ENCODE data around the gene RILPL1.
"Not testable (repeated sequence)": the region's sequence is repeated elsewhere in the genome, so short reads cannot be mapped to it uniquely, and the experiment has no call there.

Gene RILPL1

DNA sequence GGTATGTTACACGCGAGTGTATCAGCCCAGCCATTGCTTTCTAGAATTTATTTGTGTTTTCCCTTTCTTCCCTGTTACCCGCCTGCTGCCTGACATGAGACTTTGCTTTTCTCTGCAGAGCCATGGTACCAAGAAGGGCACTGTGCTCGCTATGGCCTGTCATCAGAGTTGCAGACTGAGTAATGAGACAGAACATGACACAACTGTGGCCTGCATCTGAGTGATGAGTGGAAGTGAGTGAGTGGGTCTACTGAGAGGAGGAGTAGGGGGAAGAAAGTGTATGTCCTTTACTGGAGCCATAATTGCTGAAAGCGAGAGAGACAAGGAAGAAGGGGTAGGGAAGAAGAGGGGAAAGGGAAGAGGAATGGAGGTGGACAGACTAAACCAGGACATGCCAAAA, 2.9 kb downstream of the RILPL1 start:
- DNase-seq (ENCODE audit: low read depth in 2 of 2) = no peak

DNA sequence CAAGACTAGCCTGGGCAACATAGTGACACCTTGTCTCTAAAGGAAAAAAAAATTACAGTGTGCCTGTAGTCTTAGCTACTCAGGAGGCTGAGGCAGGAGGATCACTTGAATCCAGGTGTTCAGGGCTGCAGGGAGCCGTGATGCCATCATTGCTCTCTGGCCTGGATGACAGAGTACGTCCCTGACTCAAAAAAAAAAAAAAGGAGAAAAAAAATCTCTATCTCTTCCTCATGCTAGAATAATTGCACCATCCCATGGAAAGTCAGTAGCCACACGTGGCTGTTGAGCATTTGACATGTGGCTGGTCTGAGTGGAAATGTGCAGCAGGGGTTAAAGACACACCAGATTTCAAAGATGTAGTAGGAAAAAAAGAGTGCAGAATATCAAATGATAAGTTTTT, 3.8 kb downstream of the RILPL1 start:
- no peak for DNase-seq (ENCODE audit: low read depth in 2 of 2)

DNA sequence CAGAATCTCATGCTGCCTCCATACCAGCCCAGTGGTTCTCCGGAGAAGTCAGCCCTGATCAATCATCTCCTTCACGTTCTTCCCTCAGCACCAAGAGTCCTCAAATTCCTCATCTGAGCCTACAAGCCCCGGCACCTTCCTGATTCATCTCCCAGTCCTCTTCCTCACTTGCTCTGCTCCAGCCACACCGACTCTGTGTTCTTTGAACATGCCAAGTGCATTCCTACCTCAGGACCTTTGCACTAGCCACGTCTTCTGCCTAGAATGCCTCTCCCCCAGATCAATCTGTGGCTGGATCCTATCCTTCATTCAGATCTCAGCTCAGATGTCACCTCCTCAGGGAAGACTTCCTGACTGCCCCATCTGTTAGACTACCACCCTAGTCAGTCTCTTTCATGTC, 4.7 kb downstream of the RILPL1 start:
- no peak for DNase-seq (ENCODE audit: low read depth in 2 of 2)

DNA sequence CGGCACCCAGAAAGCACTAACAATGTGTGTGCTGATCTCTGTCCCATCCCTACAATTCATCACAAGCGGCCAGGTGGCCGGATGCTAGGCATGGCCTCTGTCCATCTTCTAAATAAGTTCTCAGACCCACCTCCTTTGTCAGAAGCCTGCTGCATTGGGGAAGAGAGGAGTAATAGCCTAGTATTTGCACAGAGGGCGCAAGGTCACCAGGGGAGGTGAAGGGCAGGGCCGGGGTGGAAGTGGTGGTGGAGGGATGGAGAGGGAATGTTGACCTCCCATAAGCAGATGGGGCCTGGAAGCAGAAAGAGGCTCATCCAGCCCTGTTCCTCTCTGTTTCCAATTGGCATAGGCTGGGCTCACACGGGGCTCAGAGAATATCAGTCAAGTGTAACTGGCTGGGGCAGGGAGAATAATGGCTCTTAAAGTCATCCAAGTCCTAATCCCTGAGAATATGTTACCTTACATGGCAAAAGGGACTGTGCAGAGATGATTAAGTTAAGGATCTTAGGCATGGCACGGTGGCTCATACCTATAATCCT, 6.9 kb downstream of the RILPL1 start:
- DNase-seq (ENCODE audit: low read depth in 2 of 2) = no peak

DNA sequence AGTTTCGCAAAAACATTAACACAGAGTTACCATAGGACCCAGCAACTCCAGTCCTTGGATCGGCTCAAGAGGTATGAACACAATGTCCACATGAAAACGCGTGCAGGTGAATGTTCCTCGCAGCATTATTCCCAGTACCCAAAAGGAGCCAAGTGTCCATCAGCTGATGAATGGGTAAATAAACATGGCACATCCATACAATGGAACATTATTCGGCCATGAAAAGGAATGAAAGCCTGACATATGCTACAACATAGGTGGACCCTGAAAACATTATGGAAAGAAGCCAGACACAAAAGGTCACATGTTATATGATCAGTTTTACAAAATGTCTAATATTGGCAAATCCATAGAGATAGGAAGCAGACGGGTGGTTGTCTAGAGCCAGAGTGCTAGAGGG, 9.1 kb downstream of the RILPL1 start:
- DNase-seq (ENCODE audit: low read depth in 2 of 2) = no peak

DNA sequence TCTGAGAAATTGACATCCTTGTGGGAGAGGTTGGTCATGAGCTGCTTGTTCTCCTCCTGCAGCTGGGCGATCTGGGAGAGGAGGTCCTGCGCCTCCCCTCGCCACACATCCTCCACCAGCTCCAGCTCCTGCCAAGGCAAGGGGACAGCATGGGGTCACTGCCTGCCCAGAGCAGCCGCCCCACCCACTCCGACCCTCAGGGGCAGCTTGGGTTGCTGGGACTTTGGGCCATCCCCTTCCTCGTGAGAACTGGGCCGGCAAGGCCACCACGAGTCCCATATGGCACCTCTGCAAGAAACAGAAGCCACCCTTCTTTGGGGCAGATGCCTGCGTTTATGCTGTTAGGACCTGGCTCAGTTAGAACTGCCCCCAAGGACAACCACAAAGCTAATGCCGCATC, 10.0 kb downstream of the RILPL1 start:
- no peak for DNase-seq (ENCODE audit: low read depth in 2 of 2)

DNA sequence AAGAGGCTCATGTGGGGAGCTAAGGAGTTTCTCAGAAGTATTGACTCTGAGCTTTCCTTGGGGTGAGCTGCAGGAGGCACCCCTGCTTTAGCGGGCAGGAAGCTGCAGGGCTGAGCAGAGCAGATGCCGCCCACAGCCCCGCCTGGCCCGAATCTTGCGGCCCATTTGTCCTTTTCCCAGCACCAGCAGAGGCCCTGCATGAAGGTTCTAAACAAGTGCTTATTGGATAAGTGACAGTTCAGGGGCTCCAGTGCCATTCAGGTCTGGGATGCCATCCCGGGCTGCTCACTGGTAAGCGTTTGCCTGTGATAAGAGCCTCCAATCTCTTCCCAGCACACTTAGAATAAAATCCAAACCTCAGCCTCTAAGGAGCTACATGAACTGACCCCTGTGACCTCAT, 11.4 kb downstream of the RILPL1 start:
- no peak for DNase-seq (ENCODE audit: low read depth in 2 of 2)

DNA sequence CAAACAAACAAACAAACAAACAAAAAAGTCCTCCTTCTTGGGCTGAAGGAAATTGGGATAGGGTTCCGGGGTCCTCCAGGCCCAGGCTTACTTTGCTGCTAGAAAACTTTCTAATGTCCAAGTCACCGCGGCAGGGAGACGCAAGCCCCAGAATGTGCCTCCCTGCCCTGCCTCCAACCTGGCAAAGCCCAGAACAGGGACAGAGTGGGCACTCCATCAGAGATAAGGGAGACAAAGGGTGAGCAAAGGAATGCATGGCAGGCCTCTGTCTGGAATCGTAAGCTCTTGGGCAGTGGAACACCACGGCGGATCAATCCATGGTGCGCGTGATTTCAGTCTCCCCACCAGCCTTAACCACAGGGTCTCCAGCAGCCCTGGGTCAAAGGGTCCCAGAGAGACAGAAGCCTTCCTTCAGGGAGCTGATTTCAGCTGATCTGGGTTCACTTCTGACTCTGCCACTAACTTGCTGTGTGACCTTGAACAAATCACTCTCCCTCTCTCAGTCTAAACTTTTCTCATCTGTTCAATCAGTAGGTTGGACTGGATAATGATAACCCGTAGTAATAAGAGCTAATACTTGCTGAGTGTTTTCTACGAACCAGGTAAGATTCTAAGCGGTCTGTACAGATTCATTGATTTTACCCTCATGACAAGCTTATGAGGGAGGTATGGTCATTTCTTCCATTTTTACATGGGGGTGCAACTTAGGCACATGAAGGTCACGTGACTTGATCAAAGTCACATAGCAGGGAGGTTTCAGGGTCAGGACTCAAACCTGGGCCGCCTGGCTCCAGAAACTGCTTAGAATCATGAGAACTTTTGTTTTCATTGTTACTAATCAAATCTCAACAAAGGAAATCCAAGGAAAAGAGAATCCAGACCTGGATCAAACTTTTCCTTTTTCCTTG, 12.7 kb downstream of the RILPL1 start:
- no peak for DNase-seq (ENCODE audit: low read depth in 2 of 2)

DNA sequence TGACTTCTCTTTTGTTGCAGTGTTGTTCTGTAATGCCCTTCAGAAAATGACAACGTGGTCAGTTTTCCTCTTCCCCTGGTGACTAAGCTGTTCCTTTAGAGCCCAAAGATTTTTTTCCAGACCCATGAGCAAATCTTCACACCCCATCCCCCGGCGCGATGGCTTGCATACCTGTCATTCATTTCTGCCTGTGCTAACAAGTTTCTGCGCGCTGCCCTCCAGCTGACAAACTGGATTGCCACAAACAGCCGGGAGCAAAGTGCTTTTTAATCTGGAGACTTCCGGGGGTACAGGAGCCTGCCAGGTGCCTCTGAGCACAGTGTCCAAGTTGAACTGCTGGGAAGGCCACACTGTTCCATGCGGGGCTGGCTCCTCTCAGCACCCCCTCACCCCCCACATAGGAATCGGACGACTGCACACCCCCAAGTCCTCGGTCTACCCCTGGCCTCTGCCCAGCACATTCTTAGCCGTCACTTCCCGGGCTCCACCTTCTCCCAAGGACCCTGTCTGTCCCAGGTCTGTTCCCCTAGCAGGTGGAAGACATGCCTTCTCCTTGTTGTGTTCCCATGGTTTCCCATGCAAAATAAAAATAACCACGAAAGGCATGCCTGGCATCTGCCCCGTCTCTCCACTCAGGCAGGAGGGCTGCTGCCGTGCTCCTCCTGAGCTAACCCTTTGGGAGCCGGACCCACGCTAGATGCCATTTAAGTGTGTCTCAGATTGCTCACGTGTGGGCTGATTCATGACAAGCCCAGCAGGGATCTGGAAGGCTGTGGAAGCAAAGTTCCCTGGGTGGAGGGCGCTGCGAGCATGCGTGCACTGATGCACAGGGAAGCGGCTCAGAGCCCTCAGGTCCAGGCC, 14.1 kb downstream of the RILPL1 start:
- no peak for DNase-seq (ENCODE audit: low read depth in 2 of 2)

DNA sequence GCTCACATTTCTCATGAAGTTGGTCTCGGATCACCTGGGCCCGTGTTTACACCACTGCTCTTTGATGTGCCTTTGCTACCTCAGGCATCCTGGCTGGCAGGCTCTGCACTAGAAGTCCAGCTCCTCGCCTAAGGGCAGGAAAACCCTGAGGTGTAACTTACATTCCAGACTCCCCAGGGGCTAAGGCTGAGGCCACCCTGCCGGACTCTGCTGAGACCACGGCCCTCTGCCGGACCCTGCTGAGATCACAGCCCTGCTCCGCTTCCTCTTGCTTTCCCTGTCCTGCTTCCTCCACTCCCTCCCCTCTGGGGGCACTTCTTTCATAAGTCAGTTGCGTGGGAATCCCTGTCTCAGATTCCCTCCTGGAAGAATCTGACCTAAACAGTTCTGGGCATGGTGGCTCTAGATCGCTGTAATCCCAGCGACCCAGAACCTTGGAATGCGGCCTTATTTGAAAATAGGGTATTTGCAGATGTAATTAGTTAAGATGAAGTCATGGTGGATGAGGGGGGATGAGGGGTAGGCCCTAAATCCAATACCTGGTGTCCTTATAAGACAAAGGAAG, 17.2 kb downstream of the RILPL1 start:
- no peak for DNase-seq (ENCODE audit: low read depth in 2 of 2)

DNA sequence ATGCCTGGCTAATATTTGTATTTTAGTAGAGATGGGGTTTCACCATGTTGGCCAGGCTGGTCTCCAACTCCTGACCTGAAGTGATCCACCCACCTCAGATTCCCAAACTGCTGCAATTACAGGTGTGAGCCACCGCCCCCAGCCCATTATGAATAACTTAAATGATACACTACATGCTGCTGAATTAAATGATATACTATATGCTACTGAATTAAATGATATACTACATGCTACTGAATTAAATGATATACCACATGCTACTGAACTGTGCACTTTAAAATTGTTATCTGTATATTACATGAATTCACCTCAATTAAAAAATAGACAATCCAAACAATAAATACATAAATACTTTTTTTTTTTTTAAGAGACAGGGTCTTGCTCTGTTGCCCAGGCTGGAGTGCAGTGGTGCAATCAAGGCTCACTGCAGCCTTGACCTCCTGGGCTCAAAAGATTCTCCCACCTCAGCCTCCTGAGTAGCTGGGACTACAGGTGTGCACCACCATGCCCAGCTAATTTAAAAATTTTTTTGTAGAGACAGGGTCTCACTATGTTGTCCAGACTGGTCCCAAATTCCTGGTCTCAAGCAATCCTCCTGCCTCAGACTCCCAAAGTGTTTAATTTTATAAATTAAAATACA, 18.8 kb downstream of the RILPL1 start:
- not testable (repeated sequence) for DNase-seq (ENCODE audit: low read depth in 2 of 2)

DNA sequence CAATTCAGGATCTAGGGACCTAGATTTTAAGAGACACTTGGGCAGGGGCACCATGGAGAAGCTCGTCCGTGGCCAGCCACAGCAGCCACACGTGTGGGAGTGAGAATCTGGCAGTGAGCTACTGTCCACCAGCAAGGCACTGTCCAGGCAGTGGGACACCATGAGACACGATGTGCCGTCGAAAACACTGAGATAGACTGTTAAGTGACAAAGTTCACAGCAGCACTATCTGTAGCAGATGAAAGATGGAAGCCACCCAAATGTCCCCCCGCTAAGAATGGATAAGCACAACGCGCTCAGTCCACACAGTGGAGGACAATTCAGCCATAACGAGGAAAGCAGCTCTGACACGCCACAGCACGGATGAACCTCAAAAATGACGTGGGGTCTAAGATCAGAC, 19.7 kb downstream of the RILPL1 start:
- no peak for DNase-seq (ENCODE audit: low read depth in 2 of 2)

DNA sequence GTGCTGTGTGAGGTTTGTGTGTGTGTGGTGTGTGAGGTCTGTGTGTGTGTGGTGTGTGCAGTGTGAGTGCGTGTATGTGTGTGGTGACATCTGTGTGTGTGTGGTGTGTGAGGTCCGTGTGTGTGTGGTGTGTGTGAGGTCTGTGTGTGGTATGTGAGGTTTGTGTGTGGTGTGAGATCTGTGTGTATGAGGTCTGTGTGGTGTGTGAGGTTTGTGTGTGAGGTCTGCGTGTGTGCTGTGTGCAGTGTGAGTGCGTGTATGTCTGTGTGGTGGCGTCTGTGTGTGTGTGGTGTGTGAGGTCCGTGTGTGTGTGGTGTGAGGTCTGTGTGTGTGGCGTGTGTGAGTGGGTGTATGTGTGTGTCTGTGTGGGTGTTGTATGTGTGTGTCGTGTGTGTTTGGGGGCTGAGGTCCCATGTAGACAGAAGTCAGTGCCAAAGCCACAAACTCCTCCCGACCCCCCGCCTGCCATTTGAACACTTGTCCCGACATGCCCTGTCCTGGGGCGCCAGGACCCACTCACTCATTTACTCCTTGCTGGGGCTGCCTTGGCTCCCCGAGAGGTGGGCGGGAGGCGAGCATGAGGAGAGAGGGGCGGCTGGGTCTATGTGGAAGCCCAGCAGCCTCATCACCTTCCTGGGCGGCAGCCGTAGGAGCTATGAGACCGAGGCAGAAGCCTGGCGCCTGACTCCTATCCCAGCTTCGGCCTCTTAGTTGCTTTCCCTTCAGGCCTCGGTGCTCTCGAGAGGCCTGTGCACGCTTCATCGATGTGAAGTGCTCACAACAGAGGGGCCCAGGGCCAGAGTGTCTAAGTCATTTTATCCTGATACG, 20.5 kb downstream of the RILPL1 start:
- no peak for DNase-seq (ENCODE audit: low read depth in 2 of 2)

DNA sequence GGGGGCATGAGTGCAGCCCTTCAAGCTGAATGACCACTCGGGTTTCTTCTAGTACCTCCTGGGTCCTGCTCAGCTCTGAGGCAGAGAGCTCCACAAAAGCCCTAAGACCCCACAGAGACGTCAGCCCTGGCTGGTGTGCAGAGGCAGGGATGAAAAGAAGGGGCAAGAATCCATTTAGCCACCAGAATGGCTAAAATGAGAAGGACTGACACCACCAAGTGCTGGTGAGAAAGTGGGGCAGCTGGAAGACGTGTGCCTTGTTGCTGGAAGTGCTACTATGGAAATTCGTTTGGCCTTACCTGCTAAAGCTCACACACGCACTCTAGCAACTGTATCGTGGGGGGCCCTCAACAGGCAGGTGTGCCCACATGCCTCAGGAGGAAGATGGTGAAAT, 26.7 kb downstream of the RILPL1 start:
- no peak for DNase-seq (ENCODE audit: low read depth in 2 of 2)

DNA sequence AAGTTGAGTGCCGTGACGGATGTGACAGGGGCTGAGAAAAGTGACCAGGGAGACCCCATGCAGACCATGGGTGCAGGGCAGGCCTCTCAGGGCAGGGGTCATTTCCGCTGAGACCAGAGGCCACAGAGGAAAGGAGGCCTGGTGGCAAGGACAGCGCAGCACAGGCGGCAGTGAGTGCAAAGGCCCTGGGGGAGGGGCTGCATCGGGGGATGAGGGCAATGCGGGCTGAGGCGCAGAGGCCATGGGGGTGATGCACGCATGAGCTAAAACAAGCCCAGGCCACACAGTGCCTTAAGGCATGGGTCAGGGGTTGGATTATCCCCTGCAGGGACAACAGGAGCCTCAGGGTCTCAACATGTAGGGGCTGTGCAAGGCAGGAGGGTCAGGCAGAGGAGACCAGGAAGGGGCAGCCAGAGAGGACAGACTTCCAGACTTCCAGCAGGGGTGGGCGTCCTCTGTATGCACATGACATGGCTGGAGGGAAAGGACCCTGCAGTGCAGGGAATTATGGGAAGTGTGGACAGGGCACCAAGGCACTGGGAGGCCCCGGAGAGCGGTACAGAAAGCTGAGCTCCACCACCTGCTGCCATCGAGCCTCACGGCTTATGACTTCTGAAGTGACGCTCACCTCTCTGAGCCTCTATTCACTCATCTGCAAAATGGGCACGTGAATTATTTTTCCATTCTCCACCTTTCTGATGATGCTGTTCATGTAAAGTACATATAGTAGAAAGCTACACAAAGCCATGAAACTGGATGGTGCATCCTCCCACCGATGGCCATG, 27.3 kb downstream of the RILPL1 start:
- DNase-seq (ENCODE audit: low read depth in 2 of 2) = no peak

DNA sequence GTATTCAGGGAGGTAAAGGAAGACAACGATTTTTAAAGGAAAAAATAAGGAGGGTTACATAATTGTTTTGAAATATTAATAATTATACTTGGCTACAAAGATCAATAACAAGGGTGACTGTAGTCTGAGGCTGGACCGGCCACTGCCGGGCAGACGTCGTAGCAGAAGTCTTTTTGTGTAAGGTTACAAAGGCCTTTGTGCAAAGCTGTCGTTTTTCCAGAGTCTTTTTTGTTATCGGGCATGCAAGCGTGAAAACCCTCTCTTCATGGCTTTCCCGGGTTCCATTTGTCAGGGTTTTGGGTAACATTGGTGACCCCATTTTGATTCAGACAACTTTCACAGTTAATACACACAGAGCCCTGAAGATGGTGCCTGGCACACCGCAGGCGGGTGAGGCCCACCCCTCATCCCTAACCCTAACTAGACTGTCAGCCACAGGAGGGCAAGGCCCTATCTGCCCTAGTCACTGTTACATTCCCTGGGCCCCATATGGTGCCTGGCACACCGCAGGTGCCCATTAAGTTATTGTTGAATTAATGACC, 31.3 kb downstream of the RILPL1 start:
- no peak for DNase-seq (ENCODE audit: low read depth in 2 of 2)

DNA sequence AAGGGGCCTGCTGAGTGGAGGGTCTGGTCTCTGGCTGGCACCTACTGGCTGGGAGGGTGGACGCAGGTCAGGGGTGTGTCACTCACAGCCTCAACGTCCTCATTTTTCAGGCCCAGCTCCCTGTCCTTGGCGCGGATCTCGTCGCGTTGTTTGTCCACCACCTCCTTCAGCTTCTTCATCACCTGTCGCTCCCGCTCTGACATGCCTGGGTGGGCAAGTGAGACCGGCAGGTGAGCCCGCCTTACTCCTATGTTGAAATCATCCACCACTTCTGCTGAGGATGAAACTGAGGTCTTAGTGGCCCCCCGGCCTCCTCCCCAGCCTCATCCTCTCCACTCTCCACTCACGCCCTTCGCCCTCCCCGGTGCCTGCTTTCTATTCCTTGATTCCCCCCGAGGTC, 34.2 kb downstream of the RILPL1 start:
- DNase-seq (ENCODE audit: low read depth in 2 of 2) = no peak

DNA sequence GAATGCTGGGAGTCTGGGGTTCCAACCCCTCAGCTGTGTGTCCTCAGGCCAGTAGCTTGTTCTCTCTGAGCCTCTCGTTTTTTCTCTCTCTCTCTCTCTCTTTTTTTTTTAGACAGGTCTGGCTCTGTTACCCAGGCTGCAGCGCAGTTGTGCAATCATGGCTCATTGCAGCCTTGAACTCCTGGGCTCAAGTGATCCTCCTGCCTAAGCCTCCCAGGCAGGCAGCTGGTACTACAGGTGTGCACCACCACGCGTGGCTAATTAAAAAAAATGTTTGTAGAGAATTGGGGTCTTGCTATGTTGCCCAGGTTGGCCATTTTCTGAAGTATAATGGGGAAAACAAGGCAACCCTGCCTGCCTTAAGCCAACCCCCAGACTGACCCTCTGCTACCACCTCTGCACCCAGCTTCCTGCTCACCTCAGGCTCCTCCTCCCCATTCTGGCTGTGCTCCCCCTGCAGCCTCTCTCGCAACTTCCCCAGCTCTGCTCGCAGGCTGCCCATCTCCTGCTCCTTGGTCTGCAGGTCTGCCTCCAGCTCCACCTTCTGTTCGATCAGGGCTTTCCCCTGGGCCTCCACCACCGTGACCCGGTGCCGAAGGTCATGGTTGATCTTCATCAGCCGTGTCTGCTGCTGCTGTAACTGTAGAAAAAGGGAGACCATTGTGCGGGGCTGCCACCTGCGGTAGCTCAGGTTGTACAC, 35.2 kb downstream of the RILPL1 start:
- no peak for DNase-seq (ENCODE audit: low read depth in 2 of 2)

DNA sequence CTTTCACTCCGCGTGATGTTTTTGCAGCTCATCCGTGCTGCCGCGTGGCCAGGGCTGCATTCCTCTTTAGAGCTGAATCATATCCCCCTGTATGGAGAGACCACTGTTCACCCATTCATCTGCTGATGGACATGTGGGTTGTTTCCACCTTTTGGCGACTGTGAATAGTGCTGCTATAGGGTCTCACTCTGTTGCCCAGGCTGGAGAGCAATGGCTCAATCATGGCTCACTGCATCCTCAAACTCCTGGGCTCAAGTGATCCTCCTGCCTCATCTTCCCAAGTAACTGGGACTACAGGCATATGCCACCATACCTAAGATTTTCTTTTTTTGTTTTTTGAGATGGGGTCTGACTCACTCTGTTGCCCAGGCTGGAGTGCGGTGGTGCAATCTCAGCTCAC, 36.5 kb downstream of the RILPL1 start:
- no peak for DNase-seq (ENCODE audit: low read depth in 2 of 2)
